Choroid plexus epithelial cell (primary cell): ENCODE measurements around the gene BCAS3.

Experiments
- DNase-seq: peaks from one replicate; pipeline ENCODE4 v3.0.0-alpha.2; 2010; ENCODE audit warnings: low read depth
- H3K4me3 ChIP-seq: 2 replicates; pipeline ENCODE4 v1.5.1; 2011; ENCODE audit warnings: low read depth, mild to moderate bottlenecking, control low read depth, low read length, moderate library complexity
- CTCF ChIP-seq: conservative IDR thresholded peaks from 2 replicates; pipeline ENCODE4 v1.5.1; 2011; ENCODE audit warnings: low read depth, mild to moderate bottlenecking, control low read depth, inconsistent platforms, low read length, moderate library complexity

The BCAS3 gene

DNA sequence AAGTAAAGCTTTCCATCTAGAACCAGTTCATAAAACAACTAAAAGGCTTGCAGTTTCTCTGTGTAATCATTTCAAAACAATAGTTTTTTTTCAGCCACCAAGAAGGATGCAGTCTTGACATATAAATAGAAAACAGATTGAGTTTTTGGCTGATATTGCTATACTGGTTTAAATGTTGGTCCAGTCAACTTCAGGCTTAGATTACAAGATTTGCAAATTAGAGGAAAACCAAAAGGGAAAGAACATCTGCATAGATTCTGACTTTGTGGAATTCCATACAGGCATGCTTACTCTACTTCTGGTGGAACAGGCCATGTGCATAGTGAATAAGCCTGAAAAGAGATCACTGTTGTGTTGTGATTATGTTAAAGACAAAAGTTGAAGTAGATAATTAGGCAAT, 150.3 kb downstream of the BCAS3 start:
- no peak for DNase-seq
- no peak overlapping the region for H3K4me3 ChIP-seq

DNA sequence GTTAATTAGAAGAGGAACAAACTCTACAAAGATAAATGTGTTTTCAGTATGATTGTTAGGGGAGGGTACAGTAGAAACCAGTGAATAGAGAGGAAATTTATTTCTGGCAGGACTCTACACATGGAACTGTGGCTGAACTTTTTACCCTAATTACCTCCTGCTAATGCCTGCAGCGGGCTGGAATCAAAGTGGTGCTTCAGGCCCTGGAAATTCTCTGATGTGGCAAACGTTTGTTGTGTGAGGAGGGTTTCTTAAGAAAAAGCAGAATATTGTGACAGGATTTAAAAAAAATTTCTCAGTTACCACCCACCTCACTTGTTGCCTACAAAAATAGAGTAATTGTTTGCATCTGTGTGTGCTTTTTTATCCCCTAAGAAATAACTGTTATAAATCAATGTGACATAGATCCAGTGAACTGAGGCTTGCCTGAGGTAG, 154.5 kb downstream of the BCAS3 start:
- TF ChIP-seq CTCF, result no peak
- DNase-seq, result peak; percentile 12
- no peak overlapping the region for H3K4me3 ChIP-seq

More for the DNA sequence above, 150.3 kb downstream of the BCAS3 start:
- no peak for TF ChIP-seq CTCF

- DNase-seq, result no peak
- no peak for TF ChIP-seq CTCF
- no peak overlapping the region for H3K4me3 ChIP-seq
These were observed 155.0 kb downstream of the BCAS3 start for GRCh38 chr17:60832631-60833030.

GRCh38 chr17:60840456-60840855, 162.8 kb downstream of the BCAS3 start:
- DNase-seq, result no peak
- no peak overlapping the region for H3K4me3 ChIP-seq
- TF ChIP-seq CTCF, result no peak

DNA sequence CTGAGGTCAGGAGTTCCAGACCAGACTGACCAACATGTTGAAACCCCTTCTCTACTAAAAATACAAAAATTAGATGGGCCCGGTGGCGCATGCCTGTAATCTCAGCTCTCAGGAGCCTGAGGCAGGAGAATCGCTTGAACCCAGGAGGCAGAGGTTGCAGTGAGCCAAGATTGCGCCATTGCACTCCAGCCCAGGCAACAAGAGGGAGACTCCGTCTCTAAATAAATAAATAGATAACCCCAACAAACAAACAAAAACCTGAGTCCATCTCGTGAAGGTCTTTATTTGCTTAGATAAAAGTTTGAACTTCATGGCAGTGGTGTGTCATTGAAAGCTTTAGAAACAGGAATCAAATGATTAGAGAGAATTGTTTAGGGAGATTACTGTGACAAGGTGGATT, 167.4 kb downstream of the BCAS3 start:
- TF ChIP-seq CTCF, result no peak
- no peak for DNase-seq
- H3K4me3 ChIP-seq, result no peak overlapping the region

DNA sequence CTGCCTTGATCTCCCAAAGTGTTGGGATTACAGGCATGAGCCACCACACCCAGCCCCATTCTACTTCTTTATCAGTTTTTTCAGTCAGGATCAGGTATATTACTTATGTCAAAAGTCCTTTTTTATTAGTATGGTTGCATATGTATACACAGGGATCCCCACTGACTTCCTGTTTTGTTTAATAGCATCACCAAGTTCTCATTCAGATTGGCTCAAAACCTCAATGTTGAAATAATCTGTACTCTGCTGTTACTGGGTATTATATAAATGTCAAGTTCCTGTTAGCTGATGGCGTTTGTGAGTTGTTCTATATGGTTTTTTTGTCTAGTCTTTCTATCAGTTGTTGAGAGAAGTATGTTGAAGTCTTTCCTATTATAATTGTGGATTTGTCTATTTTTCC, 168.5 kb downstream of the BCAS3 start:
- DNase-seq, result peak; percentile 14
- no peak for TF ChIP-seq CTCF
- H3K4me3 ChIP-seq, result no peak overlapping the region

- H3K4me3 ChIP-seq, result peak overlapping the region; percentile 17
- no peak for TF ChIP-seq CTCF
- no peak for DNase-seq
These were observed 173.5 kb downstream of the BCAS3 start for GRCh38 chr17:60851181-60851580.
